Measurements from ENCODE around the gene SARDH.

SARDH gene

GRCh38 chr9:133731876-133732638, 6.1 kb downstream of the SARDH start:
- no peak for DNase-seq

- no peak for DNase-seq
These were observed 7.0 kb downstream of the SARDH start for GRCh38 chr9:133730994-133731715.

GRCh38 chr9:133729617-133730281, 8.4 kb downstream of the SARDH start:
- DNase-seq = no peak

DNA sequence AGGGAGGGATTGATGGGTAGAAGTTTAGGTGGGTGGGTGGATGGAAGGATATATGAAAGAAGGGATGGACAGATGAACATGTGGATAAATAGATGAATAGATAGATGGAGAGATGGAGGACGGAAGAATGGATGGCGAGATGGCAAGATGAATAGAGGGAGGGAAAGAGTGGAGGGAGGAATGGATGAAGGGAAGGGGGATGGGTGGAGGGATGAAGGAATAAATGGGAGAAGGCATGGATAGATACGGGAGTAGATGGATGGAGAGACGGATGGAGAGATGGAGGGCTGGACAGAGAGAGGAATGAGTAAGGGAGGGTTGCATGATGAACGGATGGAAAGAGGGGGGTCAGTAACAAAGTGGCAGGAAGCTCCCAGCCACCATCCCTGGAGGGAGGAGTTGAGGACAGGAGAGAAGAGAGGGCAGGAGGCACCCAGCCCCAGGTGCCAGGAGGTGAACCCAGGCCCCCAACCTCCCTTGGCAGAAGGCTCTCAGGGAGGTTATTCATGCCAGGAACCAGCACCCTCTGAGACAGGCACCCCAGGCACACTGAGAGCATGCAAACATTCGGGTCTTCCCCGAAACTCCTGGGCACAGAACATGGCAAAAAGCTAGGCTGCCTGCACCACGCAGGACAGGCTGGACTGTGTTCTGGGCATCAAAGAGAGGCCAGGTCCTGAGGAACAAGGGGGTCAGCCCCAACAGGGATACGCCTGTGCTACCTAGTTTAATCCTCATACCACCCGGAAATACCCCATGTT, 9.1 kb downstream of the SARDH start:
- DNase-seq = no peak

- no peak for DNase-seq
These were observed 10.2 kb downstream of the SARDH start for GRCh38 chr9:133727876-133728441.

DNA sequence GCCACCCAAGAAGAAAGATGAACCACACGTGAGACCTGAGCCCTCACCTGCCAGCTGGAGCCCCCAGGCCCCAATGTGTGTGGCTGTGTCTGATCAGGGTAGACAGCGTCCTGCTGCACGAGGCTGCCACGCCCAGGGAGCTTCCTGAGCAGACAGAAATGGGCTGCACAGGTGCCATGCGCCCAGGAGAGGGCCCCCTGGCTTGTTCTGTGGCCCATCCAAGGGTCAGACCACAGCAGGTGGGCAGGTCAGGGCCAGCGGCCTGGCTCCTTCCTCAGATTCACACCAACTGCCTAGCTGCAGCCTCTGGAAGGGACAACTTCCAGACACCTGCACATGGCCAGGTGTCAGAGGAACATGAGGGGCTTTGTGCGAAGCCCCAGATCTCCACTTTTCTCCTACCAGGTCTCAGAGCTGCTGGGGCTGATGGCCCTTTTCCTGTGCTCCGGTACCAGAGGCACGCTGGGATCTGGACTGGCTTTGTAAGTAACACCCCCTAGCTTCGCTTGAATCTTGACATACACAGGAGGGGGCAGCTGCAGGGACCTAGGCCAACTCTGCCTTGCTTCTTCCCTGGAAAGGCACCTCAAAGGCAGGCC, 10.8 kb downstream of the SARDH start:
- DNase-seq = no peak

- DNase-seq = no peak
These were observed 11.5 kb downstream of the SARDH start for GRCh38 chr9:133726401-133727276.

DNA sequence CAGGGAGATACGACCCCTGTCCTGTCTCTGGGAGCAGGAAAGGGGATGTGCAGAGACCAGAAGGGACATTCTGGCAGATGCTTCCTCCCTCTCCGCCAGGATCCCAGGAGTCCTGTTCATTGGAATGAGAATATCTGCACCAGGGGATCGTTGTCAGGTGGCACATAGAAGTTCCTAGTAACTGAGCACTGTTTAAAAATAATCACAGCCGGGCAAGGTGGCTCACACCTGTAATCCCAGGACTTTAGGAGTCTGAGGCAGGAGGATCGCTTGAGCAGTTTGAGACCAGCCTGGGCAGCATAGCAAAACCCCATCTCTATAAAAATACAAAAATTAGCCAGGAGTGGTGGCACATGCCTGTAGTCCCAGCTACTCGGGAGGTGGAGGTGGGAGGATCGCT, 12.3 kb downstream of the SARDH start:
- no peak for DNase-seq

GRCh38 chr9:133718563-133719315, 19.4 kb downstream of the SARDH start:
- DNase-seq = no peak

GRCh38 chr9:133717113-133718031, 20.8 kb downstream of the SARDH start:
- DNase-seq = no peak

DNA sequence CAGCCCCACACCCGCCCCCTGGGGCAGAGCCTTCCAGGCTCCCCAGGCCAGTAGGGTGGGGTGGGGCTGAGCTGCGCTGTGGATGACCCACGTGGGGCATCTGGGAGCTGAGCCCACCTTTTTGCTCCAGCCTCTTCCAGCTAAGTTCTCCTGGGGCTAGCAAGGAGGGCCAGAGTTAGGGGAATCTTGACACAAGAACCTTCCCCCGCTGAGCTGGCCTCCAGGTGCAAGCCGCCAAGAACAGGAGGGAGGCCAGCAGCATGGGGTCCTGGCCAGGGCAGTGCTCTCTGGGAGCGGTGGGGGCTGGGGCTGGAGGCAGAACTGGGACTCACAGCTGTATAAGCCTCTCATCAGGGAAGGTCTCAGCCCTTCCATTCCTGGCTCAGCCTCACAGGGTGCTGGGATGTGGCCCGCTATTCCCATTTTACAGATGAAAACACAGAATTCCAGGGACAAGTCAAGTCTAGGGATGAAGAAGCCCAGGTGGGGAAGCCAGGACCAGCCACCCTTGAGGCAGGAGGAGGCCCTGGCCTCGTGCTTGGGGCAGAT, 21.5 kb downstream of the SARDH start:
- no peak for DNase-seq

DNA sequence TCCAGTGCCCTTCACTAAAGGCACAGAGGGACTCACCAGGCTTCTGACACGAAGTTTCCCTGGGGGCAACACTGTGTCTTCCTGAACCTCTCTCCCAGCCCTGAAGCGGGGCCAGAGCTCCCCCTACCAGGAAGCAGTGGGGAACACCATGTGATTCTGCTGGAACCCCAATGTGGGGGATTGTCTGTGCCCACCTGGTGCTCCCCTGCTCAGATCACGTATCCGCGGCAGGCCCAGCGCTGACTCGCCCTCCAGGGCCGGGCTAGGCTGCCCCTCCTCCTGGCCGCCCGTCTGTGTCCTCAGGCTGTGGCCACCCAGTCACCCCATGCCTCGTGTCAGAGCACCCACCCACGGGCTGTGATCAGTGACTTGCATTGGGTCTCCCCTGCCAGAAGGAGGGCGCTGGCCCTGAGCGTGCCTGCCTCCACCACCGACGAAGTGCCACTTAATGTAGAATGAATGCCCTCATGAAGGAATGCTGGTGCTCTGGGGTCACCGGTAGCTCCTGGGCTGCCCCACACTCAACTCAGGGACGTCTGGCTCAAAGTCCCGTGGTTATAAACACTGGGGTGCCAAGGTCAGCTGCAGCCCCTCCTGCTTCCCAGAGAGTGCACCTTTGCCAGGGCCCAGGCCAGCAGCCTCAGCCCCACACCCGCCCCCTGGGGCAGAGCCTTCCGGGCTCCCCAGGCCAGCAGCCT, 22.1 kb downstream of the SARDH start:
- DNase-seq = no peak

DNA sequence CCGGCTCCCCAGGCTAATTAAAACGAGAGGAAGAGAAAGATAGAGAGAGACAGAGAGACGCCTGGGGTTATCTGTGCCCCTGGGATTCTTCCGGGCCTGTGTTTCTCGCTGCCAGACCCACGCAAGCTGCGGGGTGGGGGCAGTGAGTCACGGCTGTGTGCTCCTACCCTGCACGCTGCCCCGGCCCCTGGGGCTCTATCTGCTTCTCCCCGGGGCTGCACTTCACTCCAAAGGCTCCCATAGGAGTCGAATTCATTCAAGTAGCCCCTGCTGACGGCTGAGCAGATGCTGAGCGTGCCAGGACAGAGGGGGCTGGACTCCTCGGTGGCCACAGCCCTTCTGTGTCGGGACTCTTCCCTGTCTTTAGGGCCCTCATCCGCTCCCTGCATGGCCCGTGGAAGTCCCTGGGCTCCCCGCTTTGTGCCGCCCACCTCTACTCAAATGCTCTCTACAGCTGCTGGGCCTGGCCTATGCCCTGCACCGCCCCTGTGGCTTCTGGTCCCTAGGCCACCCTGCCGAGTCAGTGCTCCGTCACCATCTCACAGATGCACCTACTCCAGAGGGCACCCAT, 22.8 kb downstream of the SARDH start:
- no peak for DNase-seq

GRCh38 chr9:133714606-133715294, 23.4 kb downstream of the SARDH start:
- DNase-seq = no peak

DNA sequence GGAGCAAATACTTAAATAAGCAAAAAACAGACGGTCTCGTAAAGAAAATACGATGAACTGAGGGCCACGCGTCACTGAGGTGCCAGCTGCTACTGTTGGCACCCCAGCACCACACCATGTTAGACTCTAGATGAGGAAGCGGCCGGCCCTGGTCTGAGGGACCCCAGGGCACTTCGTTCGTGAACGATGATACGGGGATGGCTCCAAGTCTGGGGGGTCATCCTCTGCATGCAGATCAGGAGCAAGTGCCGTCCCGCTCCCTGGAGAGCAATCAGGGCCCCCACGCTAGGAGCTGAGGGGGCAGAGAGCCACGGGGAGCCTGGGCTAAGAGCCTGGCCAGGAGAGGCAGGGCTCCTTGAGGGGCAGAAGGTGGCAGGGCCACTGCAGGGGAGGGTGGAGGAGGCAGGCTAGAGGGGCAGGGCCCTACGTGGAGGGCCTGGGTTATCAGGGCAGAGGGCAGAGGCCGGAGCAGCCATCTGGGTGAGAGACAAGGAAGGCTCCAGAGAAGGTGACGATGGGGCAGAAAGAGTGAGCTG, 24.1 kb downstream of the SARDH start:
- no peak for DNase-seq

DNA sequence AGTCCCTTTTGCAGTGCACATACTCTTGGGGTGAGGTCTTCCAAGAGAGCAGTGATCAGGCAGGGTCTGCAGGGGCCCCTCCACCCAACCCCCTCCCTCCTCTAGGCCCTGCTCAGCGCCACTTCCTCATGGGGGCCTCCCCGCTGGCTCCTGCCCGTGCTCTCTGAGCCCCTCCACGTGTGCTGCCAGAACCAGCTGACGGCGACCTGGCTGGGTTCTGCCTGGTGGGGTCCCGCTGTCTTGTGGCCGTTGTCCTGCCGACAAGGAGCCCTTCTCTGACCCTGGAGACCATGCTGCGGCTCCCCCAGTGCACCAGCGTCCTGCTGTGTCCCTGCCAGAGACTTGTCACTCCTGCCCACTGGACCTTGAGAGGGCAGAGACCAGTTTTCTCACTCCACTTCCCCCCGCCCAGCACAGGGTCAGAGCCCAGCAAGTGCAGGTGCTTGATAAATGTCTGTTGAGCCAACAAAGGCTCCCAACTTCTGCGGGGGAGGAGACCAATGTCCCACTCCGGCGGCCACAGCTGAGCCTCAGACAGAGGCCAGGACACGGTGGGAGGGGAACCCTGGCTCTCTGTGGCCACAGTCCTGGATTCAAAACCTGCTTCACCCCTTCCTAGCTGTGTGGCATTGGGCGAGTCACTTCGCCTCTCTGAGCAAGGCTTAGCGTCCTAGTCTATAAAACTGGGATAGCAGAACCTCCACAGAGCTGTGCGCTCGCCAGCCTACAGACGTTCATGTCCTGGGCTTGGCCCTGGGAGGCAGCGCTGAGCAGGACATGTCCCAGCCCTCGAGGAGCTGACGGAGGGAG, 24.8 kb downstream of the SARDH start:
- no peak for DNase-seq

Data from GF-D8 (cell line).